22Rv1 (cell line): ENCODE results near the gene ZCCHC3.
A peak's percentile ranks its signal among the peaks of the same experiment; 100 is the strongest.
"Not testable (repeated sequence)": the region's sequence is repeated elsewhere in the genome, so short reads cannot be mapped to it uniquely, and the experiment has no call there.

Experiments used
- H3K27ac ChIP-seq: fragments of 450-650 bp; 2 replicates; pipeline ENCODE4 v1.5.1; 2017
- ZFX ChIP-seq: fragments of 450-650 bp; IDR thresholded peaks from 2 replicates; pipeline ENCODE4 v1.6.1; 2017; ENCODE audit warnings: antibody characterized with exemption, borderline replicate concordance
- TF ChIP-seq, protein P1 (sequence below): fragments of 450-650 bp; IDR thresholded peaks from 2 replicates; pipeline ENCODE4 v1.5.1; 2017; ENCODE audit warnings: mild to moderate bottlenecking

ZCCHC3 gene, protein sequence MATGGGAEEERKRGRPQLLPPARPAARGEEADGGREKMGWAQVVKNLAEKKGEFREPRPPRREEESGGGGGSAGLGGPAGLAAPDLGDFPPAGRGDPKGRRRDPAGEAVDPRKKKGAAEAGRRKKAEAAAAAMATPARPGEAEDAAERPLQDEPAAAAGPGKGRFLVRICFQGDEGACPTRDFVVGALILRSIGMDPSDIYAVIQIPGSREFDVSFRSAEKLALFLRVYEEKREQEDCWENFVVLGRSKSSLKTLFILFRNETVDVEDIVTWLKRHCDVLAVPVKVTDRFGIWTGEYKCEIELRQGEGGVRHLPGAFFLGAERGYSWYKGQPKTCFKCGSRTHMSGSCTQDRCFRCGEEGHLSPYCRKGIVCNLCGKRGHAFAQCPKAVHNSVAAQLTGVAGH

GRCh38 chr20:297098-297924 lies at the start of gene ZCCHC3:
TSS of gene ZCCHC3 (plus strand) at chr20:297570. CDS start at chr20:297587, 17 bp downstream.
- peak within 1 kb of the TSS; percentile 97 for H3K27ac ChIP-seq

DNA sequence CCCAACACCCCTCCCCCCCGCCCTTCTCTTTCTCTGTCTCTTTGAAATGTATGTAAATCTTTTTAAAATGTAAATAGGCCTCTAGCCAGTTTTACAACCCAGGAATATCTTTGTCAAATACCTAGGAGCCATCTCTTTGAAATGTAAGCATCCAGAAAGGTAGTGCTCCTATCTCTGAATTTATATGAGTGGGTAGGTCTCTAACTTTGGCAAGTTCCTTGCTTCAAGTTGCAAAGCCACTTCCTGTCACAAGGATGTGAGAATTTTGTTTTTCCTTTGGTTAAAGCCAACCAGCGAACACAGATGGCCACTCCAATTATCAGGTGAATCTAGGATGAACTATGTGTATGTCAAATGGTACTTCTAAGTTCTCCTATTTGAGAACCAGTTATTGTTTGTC lies 46.0 kb upstream of the ZCCHC3 start:
- H3K27ac ChIP-seq, result no peak overlapping the region

More at GRCh38 chr20:297098-297924, at the start of gene ZCCHC3:
- TF ChIP-seq, protein P1, sequence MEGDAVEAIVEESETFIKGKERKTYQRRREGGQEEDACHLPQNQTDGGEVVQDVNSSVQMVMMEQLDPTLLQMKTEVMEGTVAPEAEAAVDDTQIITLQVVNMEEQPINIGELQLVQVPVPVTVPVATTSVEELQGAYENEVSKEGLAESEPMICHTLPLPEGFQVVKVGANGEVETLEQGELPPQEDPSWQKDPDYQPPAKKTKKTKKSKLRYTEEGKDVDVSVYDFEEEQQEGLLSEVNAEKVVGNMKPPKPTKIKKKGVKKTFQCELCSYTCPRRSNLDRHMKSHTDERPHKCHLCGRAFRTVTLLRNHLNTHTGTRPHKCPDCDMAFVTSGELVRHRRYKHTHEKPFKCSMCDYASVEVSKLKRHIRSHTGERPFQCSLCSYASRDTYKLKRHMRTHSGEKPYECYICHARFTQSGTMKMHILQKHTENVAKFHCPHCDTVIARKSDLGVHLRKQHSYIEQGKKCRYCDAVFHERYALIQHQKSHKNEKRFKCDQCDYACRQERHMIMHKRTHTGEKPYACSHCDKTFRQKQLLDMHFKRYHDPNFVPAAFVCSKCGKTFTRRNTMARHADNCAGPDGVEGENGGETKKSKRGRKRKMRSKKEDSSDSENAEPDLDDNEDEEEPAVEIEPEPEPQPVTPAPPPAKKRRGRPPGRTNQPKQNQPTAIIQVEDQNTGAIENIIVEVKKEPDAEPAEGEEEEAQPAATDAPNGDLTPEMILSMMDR, result peak; percentile 13
- TF ChIP-seq ZFX, result no peak

DNA sequence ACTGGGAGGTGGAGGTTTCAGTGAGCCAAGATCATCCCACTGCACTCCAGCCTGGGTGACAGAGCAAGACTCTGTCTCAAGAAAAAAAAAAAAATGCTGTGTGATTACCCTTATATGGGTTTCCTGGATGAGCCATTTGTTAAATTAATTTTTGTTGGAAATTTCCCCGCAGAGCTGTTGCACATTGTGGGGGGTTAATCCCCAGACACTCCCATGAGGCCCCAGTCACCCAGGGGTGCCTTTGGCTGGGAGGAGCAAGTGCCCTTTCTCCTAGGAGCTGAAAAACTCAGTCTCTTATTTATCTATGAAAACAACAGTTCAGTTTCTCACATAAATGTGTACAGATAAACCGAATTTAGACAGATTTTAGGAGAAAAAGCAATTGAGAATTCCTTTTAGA lies 44.6 kb upstream of the ZCCHC3 start:
- no peak overlapping the region for H3K27ac ChIP-seq
- no peak for TF ChIP-seq ZFX
- TF ChIP-seq, protein P1, result no peak

More for the DNA sequence above, 46.0 kb upstream of the ZCCHC3 start:
- TF ChIP-seq, protein P1, result no peak
- no peak for TF ChIP-seq ZFX

DNA sequence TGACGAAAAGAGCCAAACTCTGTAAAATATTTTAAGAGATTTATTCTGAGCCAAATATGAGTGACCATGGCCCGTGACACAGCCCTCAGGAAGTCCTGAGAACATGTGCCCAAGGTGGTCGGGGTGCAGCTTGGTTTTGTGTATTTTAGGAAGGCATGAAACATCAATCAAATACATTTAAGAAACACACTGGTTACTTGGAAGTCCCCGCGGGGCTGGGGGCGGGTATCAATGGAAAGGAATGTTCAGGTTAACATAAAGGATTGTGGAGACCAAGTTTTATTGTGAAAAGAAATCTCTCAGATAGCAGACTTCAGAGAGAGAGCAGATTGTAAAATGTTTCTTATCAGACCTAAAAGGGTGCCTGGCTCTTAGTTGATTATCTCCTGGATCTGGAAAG lies 43.9 kb upstream of the ZCCHC3 start:
- H3K27ac ChIP-seq, result not testable (repeated sequence)

GRCh38 chr20:257419-257818 lies 40.0 kb upstream of the ZCCHC3 start, which contains the start of gene DEFB132:
TSS of gene DEFB132 (plus strand) at chr20:257724. CDS start at chr20:257779, 55 bp downstream.
- H3K27ac ChIP-seq, result peak within 1 kb of the TSS; percentile 40; the same call in 1 of the 2 replicates
- TF ChIP-seq, protein P1, result no peak
- TF ChIP-seq ZFX, result no peak

DNA sequence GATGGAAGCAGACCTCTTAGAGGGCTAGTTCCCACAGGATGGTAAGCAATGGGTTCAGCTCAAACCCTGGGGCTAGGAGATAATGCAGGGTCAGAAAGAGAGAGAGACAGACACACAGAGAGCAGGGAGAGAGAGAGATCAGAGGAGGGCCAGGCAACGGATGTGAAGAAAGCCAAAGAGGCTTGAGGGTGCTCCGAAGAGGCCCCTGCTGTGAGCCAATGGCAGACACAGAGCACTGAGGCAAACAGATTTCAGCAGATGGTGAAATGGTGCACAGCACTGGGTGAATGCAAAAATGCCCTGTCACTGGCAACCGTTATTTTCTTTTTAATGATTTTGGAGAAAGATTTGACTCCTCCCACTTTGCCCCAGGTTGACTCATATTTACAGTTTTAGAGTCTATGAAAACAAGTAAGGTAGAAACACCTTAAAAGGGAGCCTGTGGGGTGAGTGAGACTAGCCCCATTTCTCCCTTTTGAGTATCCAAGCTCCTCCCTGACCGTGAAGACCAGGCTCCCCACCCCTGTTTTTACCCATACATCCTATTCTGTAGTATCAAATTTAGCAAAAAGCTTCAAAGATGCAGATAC lies 39.0 kb upstream of the ZCCHC3 start:
- TF ChIP-seq, protein P1, result no peak
- TF ChIP-seq ZFX, result no peak
- no peak overlapping the region for H3K27ac ChIP-seq

DNA sequence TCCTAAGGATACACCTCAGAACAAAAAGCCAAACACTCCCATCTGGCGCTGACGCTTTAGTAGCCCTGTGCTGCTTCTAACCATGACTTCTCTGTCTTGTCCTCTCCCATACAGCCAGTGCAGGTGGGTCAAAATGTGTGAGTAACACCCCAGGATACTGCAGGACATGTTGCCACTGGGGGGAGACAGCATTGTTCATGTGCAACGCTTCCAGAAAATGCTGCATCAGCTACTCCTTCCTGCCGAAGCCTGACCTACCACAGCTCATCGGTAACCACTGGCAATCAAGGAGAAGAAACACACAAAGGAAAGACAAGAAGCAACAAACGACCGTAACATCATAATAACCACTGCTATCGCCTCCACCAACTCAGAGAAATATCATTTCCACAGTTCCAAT lies 38.4 kb upstream of the ZCCHC3 start:
- TF ChIP-seq, protein P1, result no peak
- no peak for TF ChIP-seq ZFX
- H3K27ac ChIP-seq, result no peak overlapping the region
